Activated CD4-positive, alpha-beta T cell treated with anti-CD3 and anti-CD28 coated beads for 36 hours (primary cell): Measurements from ENCODE around the gene PRSS1. TPM values are rescaled to one million over a fixed set of nuclear protein-coding genes. Genes with fewer than 3 reads are reported as not detected.
"Not testable (repeated sequence)": the region's sequence is repeated elsewhere in the genome, so short reads cannot be mapped to it uniquely, and the experiment has no call there.

ENCODE experiments used
- ATAC-seq: fragments of 200-7000 bp; cut with Tn5 transposase; one replicate; pipeline ENCODE4 v1.10.0; 2021; ENCODE audit warnings: mild to moderate bottlenecking, moderate library complexity
- CTCF ChIA-PET: fragments of 350-600 bp; sonication (Branson Sonifier 250); formaldehyde crosslinking; loops from one replicate; lab custom pipeline; 2021; ENCODE audit warnings: antibody characterized with exemption; lab: Charles Lee
- POLR2A ChIA-PET: fragments of 350-600 bp; sonication (Branson Sonifier 250); formaldehyde crosslinking; loops from one replicate; lab custom pipeline; 2021; ENCODE audit warnings: antibody characterized with exemption, inconsistent platforms; lab: Charles Lee
- DNase-seq: peaks from one replicate; pipeline ENCODE4 v3.0.0-alpha.2; 2020
- H3K27ac Mint-ChIP-seq: one replicate; pipeline ENCODE4 v1.8.0; 2021; ENCODE audit warnings: mixed read lengths
- H3K27me3 Mint-ChIP-seq: one replicate; pipeline ENCODE4 v1.8.0; 2021; ENCODE audit warnings: mixed read lengths
- H3K36me3 Mint-ChIP-seq: one replicate; pipeline ENCODE4 v1.8.0; 2021; ENCODE audit warnings: low read depth, mixed read lengths
- H3K4me1 Mint-ChIP-seq: one replicate; pipeline ENCODE4 v1.8.0; 2021; ENCODE audit warnings: mixed read lengths
- H3K4me3 Mint-ChIP-seq: one replicate; pipeline ENCODE4 v1.8.0; 2021; ENCODE audit warnings: mild to moderate bottlenecking, moderate library complexity, mixed read lengths
- H3K9me3 Mint-ChIP-seq: one replicate; pipeline ENCODE4 v1.8.0; 2021; ENCODE audit warnings: low read depth, mixed read lengths
- intact Hi-C, 2 experiments: fragments of 100-400 bp; cut with DNase I in 1 of 2; cut with micrococcal nuclease in 1 of 2; formaldehyde crosslinking; loops; one replicate each; pipeline versions ENCODE4 v1.14.2 to v1.15.1; 2022 to 2024; cut with DNase I, micrococcal nuclease
- total RNA-seq, 2 experiments: library from RNA; stranded (reverse); gene quantifications; one replicate each; pipeline ENCODE4 v1.2.3, GENCODE V29; 2021

Gene PRSS1
- total RNA-seq, result not detected

- ChIA-PET POLR2A (no interaction called here), CTCF (no interaction called here)
- Mint-ChIP-seq H3K27ac (no peak within 1 kb of the TSS), H3K4me3 (no peak within 1 kb of the TSS), H3K36me3 (no peaks in the 10 kb centered on the region), H3K9me3 (no peaks in the 10 kb centered on the region), H3K27me3 (no peaks in the 10 kb centered on the region), H3K4me1 (no peaks in the 10 kb centered on the region)
- intact Hi-C loops, result no loop called here
- no peak for ATAC-seq
- DNase-seq, result no peak
Observed at GRCh38 chr7:142749218-142749993, at the start of gene PRSS1. Gene PRSS1, plus strand, starts transcription at chr7:142749472. Its CDS starts 13 bp downstream, at chr7:142749485.

- DNase-seq, intact Hi-C loops, H3K9me3 Mint-ChIP-seq, ATAC-seq, CTCF ChIA-PET, H3K36me3 Mint-ChIP-seq, H3K4me3 Mint-ChIP-seq, H3K27me3 Mint-ChIP-seq, POLR2A ChIA-PET: not testable (repeated sequence)
- Mint-ChIP-seq H3K27ac (peak overlapping the region; percentile 74), H3K4me1 (peaks cover 37% of the 10 kb centered on the region)
Observed at GRCh38 chr7:142700935-142701334, 48.3 kb upstream of the PRSS1 start.

GRCh38 chr7:142703655-142704305 is 45.5 kb upstream of the PRSS1 start:
- ATAC-seq (no peak), DNase-seq (no peak)
- intact Hi-C loops, result no loop called here
- Mint-ChIP-seq H3K9me3 (no peaks in the 10 kb centered on the region), H3K27me3 (no peaks in the 10 kb centered on the region), H3K4me3 (no peak overlapping the region), H3K27ac (no peak overlapping the region), H3K36me3 (no peaks in the 10 kb centered on the region), H3K4me1 (peaks cover 27% of the 10 kb centered on the region)
- POLR2A ChIA-PET, result interaction anchor here (0.7 kb wide), 1 partner anchor 147 kb away, joined by 3 read pairs; no protein-coding TSS in a partner anchor
- CTCF ChIA-PET, result interaction anchor here (0.6 to 0.9 kb wide), 2 partner anchors 9 to 16 kb away, joined by 3 to 5 read pairs; no protein-coding TSS in a partner anchor

GRCh38 chr7:142708726-142709125 is 40.5 kb upstream of the PRSS1 start:
- CTCF ChIA-PET, result interaction anchor here (0.6 kb wide), 1 partner anchor 17 kb away, joined by 3 read pairs; no protein-coding TSS in a partner anchor
- H3K9me3 Mint-ChIP-seq, H3K27me3 Mint-ChIP-seq, H3K4me3 Mint-ChIP-seq, intact Hi-C loops, H3K27ac Mint-ChIP-seq, POLR2A ChIA-PET, DNase-seq, ATAC-seq, H3K36me3 Mint-ChIP-seq: not testable (repeated sequence)
- peaks cover 41% of the 10 kb centered on the region for H3K4me1 Mint-ChIP-seq

- no peaks in the 10 kb centered on the region for H3K36me3 Mint-ChIP-seq
- H3K27ac Mint-ChIP-seq, result peak overlapping the region; percentile 82
- H3K4me3 Mint-ChIP-seq, result peak overlapping the region; percentile 64
- ChIA-PET POLR2A (no interaction called here), CTCF (no interaction called here)
- ATAC-seq, result peak; percentile 24
- H3K27me3 Mint-ChIP-seq, result no peaks in the 10 kb centered on the region
- peak; percentile 20 for DNase-seq
- H3K9me3 Mint-ChIP-seq, result no peaks in the 10 kb centered on the region
- H3K4me1 Mint-ChIP-seq, result peaks cover 49% of the 10 kb centered on the region
- intact Hi-C loops, result loop anchor here (2.0 to 5.0 kb wide), 3 partner anchors 43 to 73 kb away; no protein-coding TSS in a partner anchor
Observed at GRCh38 chr7:142709921-142710320, 39.4 kb upstream of the PRSS1 start.

GRCh38 chr7:142711196-142711595 is 38.1 kb upstream of the PRSS1 start:
- ATAC-seq (peak; percentile 30), DNase-seq (no peak)
- Mint-ChIP-seq H3K9me3 (no peaks in the 10 kb centered on the region), H3K4me1 (peaks cover 57% of the 10 kb centered on the region), H3K27me3 (no peaks in the 10 kb centered on the region), H3K4me3 (peak overlapping the region; percentile 67), H3K27ac (peak overlapping the region; percentile 85), H3K36me3 (no peaks in the 10 kb centered on the region)
- intact Hi-C loops, result loop anchor here (2.0 to 5.0 kb wide), 3 partner anchors 44 to 74 kb away; no protein-coding TSS in a partner anchor
- POLR2A ChIA-PET, result no interaction called here
- CTCF ChIA-PET, result interaction anchor here (1.2 kb wide), 1 partner anchor 107 kb away, joined by 3 read pairs; no protein-coding TSS in a partner anchor

- H3K27me3 Mint-ChIP-seq, result no peaks in the 10 kb centered on the region
- H3K4me1 Mint-ChIP-seq, result peaks cover 65% of the 10 kb centered on the region
- no peaks in the 10 kb centered on the region for H3K36me3 Mint-ChIP-seq
- POLR2A ChIA-PET, result no interaction called here
- peak overlapping the region; percentile 85 for H3K27ac Mint-ChIP-seq
- intact Hi-C loops, result loop anchor here (1.0 to 5.0 kb wide), 5 partner anchors 45 to 99 kb away; no protein-coding TSS in a partner anchor
- ATAC-seq (peak; percentile 86), DNase-seq (peak; percentile 48)
- H3K9me3 Mint-ChIP-seq, result no peaks in the 10 kb centered on the region
- H3K4me3 Mint-ChIP-seq, result peak overlapping the region; percentile 67
- CTCF ChIA-PET, result interaction anchor here (0.8 to 1.9 kb wide), 11 partner anchors 8 to 128 kb away, joined by 3 to 6 read pairs (median 3); no protein-coding TSS in a partner anchor
Observed at GRCh38 chr7:142711746-142712616, 37.3 kb upstream of the PRSS1 start.

- no peaks in the 10 kb centered on the region for H3K36me3 Mint-ChIP-seq
- peaks cover 67% of the 10 kb centered on the region for H3K4me1 Mint-ChIP-seq
- DNase-seq (no peak), ATAC-seq (no peak)
- H3K27ac Mint-ChIP-seq, result peak overlapping the region; percentile 55
- no peaks in the 10 kb centered on the region for H3K9me3 Mint-ChIP-seq
- peak overlapping the region; percentile 30 for H3K4me3 Mint-ChIP-seq
- ChIA-PET POLR2A (no interaction called here), CTCF (interaction anchor here (0.8 to 1.9 kb wide), 13 partner anchors 9 to 127 kb away, joined by 3 to 6 read pairs (median 3); no protein-coding TSS in a partner anchor)
- H3K27me3 Mint-ChIP-seq, result no peaks in the 10 kb centered on the region
- intact Hi-C loops, result loop anchor here (1.0 to 5.0 kb wide), 4 partner anchors 45 to 99 kb away; no protein-coding TSS in a partner anchor
Observed at GRCh38 chr7:142712617-142712957, 36.7 kb upstream of the PRSS1 start.

- CTCF ChIA-PET, result interaction anchor here (0.9 to 2.3 kb wide), 6 partner anchors 19 to 110 kb away, joined by 3 to 19 read pairs (median 6); no protein-coding TSS in a partner anchor
- Mint-ChIP-seq H3K27me3 (no peaks in the 10 kb centered on the region), H3K4me3 (peak overlapping the region; percentile 46), H3K36me3 (no peaks in the 10 kb centered on the region), H3K9me3 (no peaks in the 10 kb centered on the region), H3K4me1 (peaks cover 66% of the 10 kb centered on the region), H3K27ac (peak overlapping the region; percentile 77)
- intact Hi-C loops, result loop anchor here in 1 of 2 experiments (5.0 kb wide), 2 partner anchors 47 to 68 kb away; no protein-coding TSS in a partner anchor
- POLR2A ChIA-PET, result interaction anchor here (0.7 to 0.8 kb wide), 2 partner anchors 66 to 94 kb away, joined by 3 to 7 read pairs; no protein-coding TSS in a partner anchor
- ATAC-seq (peak; percentile 25), DNase-seq (peak; percentile 34)
Observed at GRCh38 chr7:142714375-142714774, 34.9 kb upstream of the PRSS1 start.

- Mint-ChIP-seq H3K27ac (peak overlapping the region; percentile 82), H3K4me3 (peak overlapping the region; percentile 49), H3K4me1 (peaks cover 50% of the 10 kb centered on the region), H3K27me3 (no peaks in the 10 kb centered on the region), H3K9me3 (no peaks in the 10 kb centered on the region), H3K36me3 (no peaks in the 10 kb centered on the region)
- intact Hi-C loops, result loop anchor here in 1 of 2 experiments (5.0 kb wide), 1 partner anchor 179 kb away; no protein-coding TSS in a partner anchor
- no peak for ATAC-seq
- POLR2A ChIA-PET, result no interaction called here
- CTCF ChIA-PET, result no interaction called here
- no peak for DNase-seq
Observed at GRCh38 chr7:142716596-142716995, 32.7 kb upstream of the PRSS1 start.
